Neutrophil (primary cell): Measurements from ENCODE around the gene POLR3GL.
A peak's percentile ranks its signal among the peaks of the same experiment; 100 is the strongest.

Source experiments
- H3K27ac ChIP-seq: fragments of 200-600 bp; sonication (generic); 2 replicates; pipeline ENCODE4 v1.5.1; 2016; ENCODE audit warnings: mild to moderate bottlenecking, moderate library complexity
- H3K27me3 ChIP-seq: fragments of 200-600 bp; sonication (generic); 2 replicates; pipeline ENCODE4 v1.6.0; 2016; ENCODE audit warnings: mild to moderate bottlenecking
- H3K36me3 ChIP-seq: fragments of 200-600 bp; sonication (generic); 2 replicates; pipeline ENCODE4 v1.5.1; 2017
- H3K4me1 ChIP-seq, 2 experiments: fragments of 200-600 bp in 1 of 2; sonication (generic) in 1 of 2; 1 replicate in 1 of 2; 2 replicates in 1 of 2; pipeline versions ENCODE4 v1.5.1 to v1.6.1; 2013 to 2016; ENCODE audit warnings: low read depth in 1 of 2, low read length in 1 of 2, mild to moderate bottlenecking in 1 of 2, moderate library complexity in 1 of 2; ENCODE audit not compliant: control insufficient read depth in 1 of 2, insufficient read depth in 1 of 2
- H3K4me3 ChIP-seq, 2 experiments: fragments of 200-600 bp in 1 of 2; sonication (generic) in 1 of 2; 1 replicate in 1 of 2; 2 replicates in 1 of 2; pipeline ENCODE4 v1.5.1; 2013 to 2016; ENCODE audit warnings: low read depth in 1 of 2, low read length in 1 of 2, mild to moderate bottlenecking in 1 of 2, moderate library complexity in 1 of 2
- H3K9me3 ChIP-seq: fragments of 200-600 bp; sonication (generic); 2 replicates; pipeline ENCODE4 v1.5.1; 2016
- TF ChIP-seq, protein P1 (sequence below): fragments of 200-600 bp; sonication (generic); IDR thresholded peaks from 2 replicates; pipeline ENCODE4 v1.5.1; 2016; ENCODE audit warnings: antibody characterized with exemption

POLR3GL gene

DNA sequence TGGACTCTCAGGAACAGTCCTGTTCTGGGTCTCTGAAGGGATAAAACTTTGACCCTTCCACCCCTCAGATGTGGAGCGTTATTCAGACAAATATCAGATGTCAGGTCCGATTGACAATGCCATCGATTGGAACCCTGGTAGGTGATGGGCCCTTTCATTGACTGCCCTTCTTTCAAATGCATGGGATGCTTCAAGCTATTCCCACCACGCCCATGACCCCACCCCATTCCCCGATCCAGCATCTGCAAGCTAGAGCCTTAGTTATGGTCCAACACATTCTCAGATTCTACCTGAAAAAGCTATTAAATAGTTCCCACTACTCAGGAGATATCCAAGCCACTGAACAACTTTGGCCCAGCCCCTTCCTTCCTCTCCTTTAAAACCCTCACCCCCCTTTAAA, 12.5 kb downstream of the POLR3GL start:
- H3K4me1 ChIP-seq: peaks cover 55 to 58% of the 10 kb centered on the region in 2 experiments
- no peaks in the 10 kb centered on the region for H3K36me3 ChIP-seq
- H3K27ac ChIP-seq: peak overlapping the region; percentile 99
- H3K9me3 ChIP-seq: no peaks in the 10 kb centered on the region
- TF ChIP-seq, protein P1, sequence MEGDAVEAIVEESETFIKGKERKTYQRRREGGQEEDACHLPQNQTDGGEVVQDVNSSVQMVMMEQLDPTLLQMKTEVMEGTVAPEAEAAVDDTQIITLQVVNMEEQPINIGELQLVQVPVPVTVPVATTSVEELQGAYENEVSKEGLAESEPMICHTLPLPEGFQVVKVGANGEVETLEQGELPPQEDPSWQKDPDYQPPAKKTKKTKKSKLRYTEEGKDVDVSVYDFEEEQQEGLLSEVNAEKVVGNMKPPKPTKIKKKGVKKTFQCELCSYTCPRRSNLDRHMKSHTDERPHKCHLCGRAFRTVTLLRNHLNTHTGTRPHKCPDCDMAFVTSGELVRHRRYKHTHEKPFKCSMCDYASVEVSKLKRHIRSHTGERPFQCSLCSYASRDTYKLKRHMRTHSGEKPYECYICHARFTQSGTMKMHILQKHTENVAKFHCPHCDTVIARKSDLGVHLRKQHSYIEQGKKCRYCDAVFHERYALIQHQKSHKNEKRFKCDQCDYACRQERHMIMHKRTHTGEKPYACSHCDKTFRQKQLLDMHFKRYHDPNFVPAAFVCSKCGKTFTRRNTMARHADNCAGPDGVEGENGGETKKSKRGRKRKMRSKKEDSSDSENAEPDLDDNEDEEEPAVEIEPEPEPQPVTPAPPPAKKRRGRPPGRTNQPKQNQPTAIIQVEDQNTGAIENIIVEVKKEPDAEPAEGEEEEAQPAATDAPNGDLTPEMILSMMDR: no peak
- no peak overlapping the region for H3K4me3 ChIP-seq
- no peaks in the 10 kb centered on the region for H3K27me3 ChIP-seq

DNA sequence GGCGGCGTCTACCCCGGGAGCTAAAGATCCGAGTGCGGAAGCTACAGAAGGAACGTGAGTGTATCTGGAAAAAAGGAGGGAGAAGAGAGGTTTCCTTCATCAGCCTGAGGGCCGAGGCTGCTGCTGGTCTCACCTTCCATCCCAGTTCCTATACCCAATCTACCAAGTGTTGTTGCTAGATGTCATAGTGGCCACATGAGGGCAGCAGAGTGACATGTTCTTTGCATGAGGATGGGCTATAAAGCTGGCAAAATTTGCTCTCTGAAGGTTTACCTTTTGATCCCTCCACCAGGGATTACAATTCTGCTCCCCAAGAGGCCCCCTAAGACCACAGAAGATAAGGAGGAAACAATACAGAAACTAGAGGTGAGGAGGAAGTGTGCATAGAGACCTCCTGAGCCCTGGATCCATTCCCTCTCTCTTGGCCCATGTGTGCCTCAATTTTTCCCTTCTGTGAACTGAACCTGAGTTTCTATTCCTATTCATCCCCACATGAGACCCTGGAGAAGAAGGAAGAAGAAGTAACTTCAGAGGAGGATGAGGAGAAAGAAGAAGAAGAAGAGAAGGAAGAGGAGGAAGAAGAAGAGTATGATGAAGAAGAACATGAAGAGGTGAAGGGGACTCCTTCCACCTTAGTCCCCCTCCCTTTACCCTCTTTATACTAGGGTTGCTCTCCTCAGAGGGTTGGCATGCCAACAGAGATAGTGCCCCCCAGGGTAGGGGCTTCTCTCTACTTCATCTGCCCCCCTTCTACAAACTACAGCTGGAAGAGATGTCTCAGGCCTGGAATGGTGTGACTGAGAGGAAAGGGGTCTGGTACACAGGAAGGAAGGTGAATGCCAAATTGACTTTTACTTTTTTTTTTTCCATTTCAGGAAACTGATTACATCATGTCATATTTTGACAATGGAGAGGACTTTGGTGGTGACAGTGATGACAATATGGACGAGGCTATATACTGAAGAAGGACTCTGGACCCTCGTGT, 13.3 kb downstream of the POLR3GL start:
- Histone ChIP-seq H3K36me3 (no peaks in the 10 kb centered on the region), H3K4me1 (peaks cover 58 to 59% of the 10 kb centered on the region in 2 experiments), H3K9me3 (no peaks in the 10 kb centered on the region), H3K4me3 (peak overlapping the region; percentile 52 to 54), H3K27me3 (no peaks in the 10 kb centered on the region), H3K27ac (peak overlapping the region; percentile 99)
- TF ChIP-seq, protein P1: peak; percentile 91

DNA sequence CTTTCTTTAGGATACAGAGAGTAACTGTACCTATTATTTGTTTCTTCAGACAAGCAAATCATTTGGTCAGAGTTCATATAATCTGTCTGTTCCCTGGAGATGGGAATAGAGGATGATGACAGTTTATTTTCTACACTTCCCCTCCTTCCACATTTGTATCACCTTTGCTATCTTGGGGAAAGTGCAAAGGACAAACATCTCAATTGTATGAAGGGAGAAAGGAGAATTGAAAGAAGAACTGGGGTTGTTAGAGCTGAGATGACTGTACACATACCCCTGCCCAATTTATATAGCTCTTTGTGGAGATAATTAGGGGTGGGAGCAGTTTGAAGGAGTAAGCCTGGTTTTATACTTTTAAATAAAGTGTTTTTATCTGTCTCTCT, 14.0 kb downstream of the POLR3GL start:
- Histone ChIP-seq H3K27me3 (no peaks in the 10 kb centered on the region), H3K4me1 (peaks cover 64% of the 10 kb centered on the region in 2 experiments), H3K36me3 (no peaks in the 10 kb centered on the region), H3K27ac (peak overlapping the region; percentile 99), H3K9me3 (no peaks in the 10 kb centered on the region), H3K4me3 (peak overlapping the region; percentile 52 to 54)
- TF ChIP-seq, protein P1: no peak

DNA sequence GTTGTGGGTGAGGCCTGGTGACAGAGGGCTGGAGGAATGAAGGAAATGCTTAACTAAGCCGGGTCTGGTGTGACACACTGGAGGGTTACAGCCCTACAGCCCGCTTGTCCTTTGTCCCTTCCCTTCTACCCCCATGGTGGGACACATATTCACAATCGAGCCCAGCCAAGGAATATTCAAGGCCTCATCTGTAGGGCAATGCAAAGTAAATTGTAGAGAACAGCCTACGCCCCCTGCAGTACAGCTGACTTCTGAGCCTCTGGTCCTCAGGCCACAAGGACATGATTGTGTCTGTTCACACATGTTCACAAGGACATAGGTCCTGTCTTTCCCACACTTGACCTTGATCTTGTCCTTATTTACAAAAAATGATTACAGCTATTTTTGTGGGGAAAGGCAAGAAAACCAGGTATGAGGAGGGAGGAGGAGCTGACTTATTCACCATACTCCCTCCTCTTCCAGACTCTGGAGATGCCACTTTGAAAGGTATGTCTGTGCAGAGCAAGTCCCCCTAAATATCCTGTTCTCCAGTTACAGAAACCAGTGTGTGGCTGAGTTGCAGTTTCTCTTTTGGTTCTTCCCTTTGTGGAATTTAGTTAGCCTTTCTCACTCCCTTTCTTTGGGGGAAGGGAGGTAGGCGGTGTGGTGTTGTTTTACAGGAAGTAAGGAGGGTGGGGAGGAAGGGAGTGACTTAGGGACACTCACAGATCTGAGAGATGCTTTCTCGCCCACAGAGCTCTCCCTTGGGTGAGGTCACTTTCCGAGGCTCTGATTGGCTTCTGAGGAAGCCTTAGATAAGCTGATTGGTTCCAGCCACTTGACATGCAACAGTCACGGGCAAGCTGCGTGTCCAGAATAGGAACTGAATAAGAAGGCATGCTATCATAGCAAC, 14.6 kb downstream of the POLR3GL start:
- H3K27ac ChIP-seq: peak overlapping the region; percentile 99
- H3K9me3 ChIP-seq: no peaks in the 10 kb centered on the region
- H3K4me3 ChIP-seq: peak overlapping the region; percentile 52 to 54
- TF ChIP-seq, protein P1: peak; percentile 42
- no peaks in the 10 kb centered on the region for H3K27me3 ChIP-seq
- no peaks in the 10 kb centered on the region for H3K36me3 ChIP-seq
- H3K4me1 ChIP-seq: peaks cover 70% of the 10 kb centered on the region in 2 experiments

DNA sequence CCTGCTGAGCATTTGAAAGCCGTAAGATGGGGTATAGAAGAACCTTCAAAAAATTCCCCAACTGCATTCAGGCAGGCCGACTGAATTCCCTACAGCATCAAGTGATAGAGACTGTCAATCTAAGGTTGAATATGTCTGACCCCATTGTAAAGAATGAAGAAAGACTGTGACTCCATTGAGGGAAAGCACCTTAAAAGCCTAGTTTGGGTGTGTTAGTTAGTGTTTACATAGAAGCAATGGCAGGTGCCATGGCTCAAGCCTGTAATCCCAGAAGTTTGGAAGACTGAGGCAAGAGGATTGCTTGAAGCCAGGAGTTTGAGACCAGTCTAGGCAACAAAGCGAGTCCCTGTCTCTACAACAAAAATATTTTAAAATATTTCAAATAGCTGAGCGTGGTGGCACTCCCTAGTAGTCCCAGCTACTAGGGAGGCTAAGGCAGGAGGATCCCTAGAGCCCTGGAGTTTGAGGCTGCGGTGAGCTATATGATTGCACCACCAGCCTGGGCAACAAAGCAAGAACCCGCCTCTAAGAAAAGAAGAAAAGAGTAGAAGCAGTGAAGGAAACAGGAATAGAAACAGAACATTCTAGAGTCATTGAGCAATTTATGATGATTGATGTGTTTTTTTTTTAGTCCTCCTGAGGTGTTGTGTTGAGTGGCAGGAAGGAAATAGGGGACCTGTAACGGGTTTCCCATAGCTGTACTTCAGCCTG, 15.4 kb downstream of the POLR3GL start:
- Histone ChIP-seq H3K4me1 (peaks cover 78% of the 10 kb centered on the region in 2 experiments), H3K27ac (peak overlapping the region; percentile 99), H3K4me3 (peak overlapping the region; percentile 52 to 54)

More for the DNA sequence above, 15.4 kb downstream of the POLR3GL start:
- no peaks in the 10 kb centered on the region for H3K9me3 ChIP-seq
- no peaks in the 10 kb centered on the region for H3K36me3 ChIP-seq
- H3K27me3 ChIP-seq: no peaks in the 10 kb centered on the region
- TF ChIP-seq, protein P1: peak; percentile 4
